BJ (cell line): ENCODE measurements around the gene DSC2. TPM values are rescaled to one million over a fixed set of nuclear protein-coding genes. Genes with fewer than 3 reads are reported as not detected.

Source experiments
- CTCF ChIA-PET: fragments of 350-600 bp; formaldehyde crosslinking; extraction: SDS; loops from one replicate; lab custom pipeline; 2021; ENCODE audit warnings: antibody characterized with exemption, inconsistent platforms; lab: Yijun Ruan, JAX
- POLR2A ChIA-PET: fragments of 300-600 bp; sonication (Branson Sonifier 250); formaldehyde crosslinking; extraction: SDS; loops from one replicate; lab custom pipeline; 2021; ENCODE audit warnings: antibody characterized with exemption; lab: Charles Lee
- DNase-seq: peaks from one replicate; pipeline ENCODE4 v3.0.0-alpha.2; 2011; ENCODE audit warnings: low read depth
- H3K27me3 ChIP-seq: 2 replicates; pipeline ENCODE4 v1.6.0; 2011; ENCODE audit warnings: low read length; ENCODE audit not compliant: control insufficient read depth, insufficient read depth
- H3K36me3 ChIP-seq: 2 replicates; pipeline ENCODE4 v1.5.1; 2011; ENCODE audit warnings: low read length; ENCODE audit not compliant: control insufficient read depth, insufficient read depth
- H3K4me3 ChIP-seq: 2 replicates; pipeline ENCODE4 v1.5.1; 2011; ENCODE audit warnings: low read depth, mild to moderate bottlenecking, control low read depth, low read length
- polyA plus RNA-seq: library from polyadenylated mRNA; depleted of rRNA; stranded (reverse); fragments of >200 nt; gene quantifications from 2 replicates; pipeline ENCODE4 v1.2.3, GENCODE V29; 2011
- TF ChIP-seq, protein P1 (sequence below): IDR thresholded peaks from 2 replicates; pipeline ENCODE4 v1.5.1; 2011; ENCODE audit warnings: low read depth, mild to moderate bottlenecking, control low read depth, inconsistent platforms, low read length, moderate library complexity; ENCODE audit not compliant: insufficient read depth

DSC2 gene
- polyA plus RNA-seq, 1 experiment: not detected

- CTCF ChIA-PET: no interaction called here
- Histone ChIP-seq H3K36me3 (no peaks in the 10 kb centered on the region), H3K27me3 (no peaks in the 10 kb centered on the region), H3K4me3 (no peak within 1 kb of the TSS)
- TF ChIP-seq, protein P1, sequence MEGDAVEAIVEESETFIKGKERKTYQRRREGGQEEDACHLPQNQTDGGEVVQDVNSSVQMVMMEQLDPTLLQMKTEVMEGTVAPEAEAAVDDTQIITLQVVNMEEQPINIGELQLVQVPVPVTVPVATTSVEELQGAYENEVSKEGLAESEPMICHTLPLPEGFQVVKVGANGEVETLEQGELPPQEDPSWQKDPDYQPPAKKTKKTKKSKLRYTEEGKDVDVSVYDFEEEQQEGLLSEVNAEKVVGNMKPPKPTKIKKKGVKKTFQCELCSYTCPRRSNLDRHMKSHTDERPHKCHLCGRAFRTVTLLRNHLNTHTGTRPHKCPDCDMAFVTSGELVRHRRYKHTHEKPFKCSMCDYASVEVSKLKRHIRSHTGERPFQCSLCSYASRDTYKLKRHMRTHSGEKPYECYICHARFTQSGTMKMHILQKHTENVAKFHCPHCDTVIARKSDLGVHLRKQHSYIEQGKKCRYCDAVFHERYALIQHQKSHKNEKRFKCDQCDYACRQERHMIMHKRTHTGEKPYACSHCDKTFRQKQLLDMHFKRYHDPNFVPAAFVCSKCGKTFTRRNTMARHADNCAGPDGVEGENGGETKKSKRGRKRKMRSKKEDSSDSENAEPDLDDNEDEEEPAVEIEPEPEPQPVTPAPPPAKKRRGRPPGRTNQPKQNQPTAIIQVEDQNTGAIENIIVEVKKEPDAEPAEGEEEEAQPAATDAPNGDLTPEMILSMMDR: no peak
- POLR2A ChIA-PET: no interaction called here
- no peak for DNase-seq
These were observed 59.6 kb downstream of the DSC2 start, which contains the start of gene DSC3 for GRCh38 chr18:31042406-31043181. TSS of gene DSC3 (minus strand) at chr18:31042742. CDS start at chr18:31042660, 82 bp downstream.

DNA sequence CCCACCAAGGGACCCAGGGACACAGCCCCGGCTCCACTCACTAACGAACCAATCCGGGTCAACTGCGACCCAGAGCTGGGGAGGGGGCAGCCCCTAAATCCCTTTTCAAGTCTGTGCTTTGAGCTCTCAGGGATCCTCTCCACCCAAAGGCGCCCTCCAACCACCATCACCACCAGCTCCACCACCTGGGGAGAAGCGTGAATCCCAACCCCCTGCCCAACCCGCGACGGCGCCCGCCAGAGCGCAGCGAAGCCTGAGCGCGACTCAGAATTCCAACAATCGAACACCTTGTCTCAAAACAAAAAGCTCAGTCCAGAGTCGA, 60.2 kb downstream of the DSC2 start:
- ChIA-PET CTCF (no interaction called here), POLR2A (no interaction called here)
- TF ChIP-seq, protein P1: no peak
- no peak for DNase-seq
- no peaks in the 10 kb centered on the region for H3K27me3 ChIP-seq
- H3K36me3 ChIP-seq: no peaks in the 10 kb centered on the region
- no peak overlapping the region for H3K4me3 ChIP-seq

GRCh38 chr18:31041271-31042083, 60.7 kb downstream of the DSC2 start:
- POLR2A ChIA-PET: no interaction called here
- Histone ChIP-seq H3K4me3 (no peak overlapping the region), H3K27me3 (no peaks in the 10 kb centered on the region), H3K36me3 (no peaks in the 10 kb centered on the region)
- CTCF ChIA-PET: no interaction called here
- TF ChIP-seq, protein P1: no peak
- no peak for DNase-seq

- CTCF ChIA-PET: no interaction called here
These were observed 61.4 kb downstream of the DSC2 start for GRCh38 chr18:31040686-31041270.

More at GRCh38 chr18:31040686-31041270, 61.4 kb downstream of the DSC2 start:
- POLR2A ChIA-PET: no interaction called here
- Histone ChIP-seq H3K36me3 (no peaks in the 10 kb centered on the region), H3K27me3 (no peaks in the 10 kb centered on the region), H3K4me3 (no peak overlapping the region)
- TF ChIP-seq, protein P1: no peak
- no peak for DNase-seq
